Parathyroid adenoma (tissue), 2 donors: Measurements from ENCODE around the gene HNMT.
"Not testable (repeated sequence)": the region's sequence is repeated elsewhere in the genome, so short reads cannot be mapped to it uniquely, and the experiment has no call there.

Experiments
- H2AFZ ChIP-seq: fragments of 300-600 bp; sonication (generic); one replicate; pipeline ENCODE4 v1.7.0; 2017; ENCODE audit warnings: antibody characterized with exemption, mild to moderate bottlenecking
- H3K27ac ChIP-seq: fragments of 300-600 bp; sonication (generic); one replicate; pipeline ENCODE4 v1.7.0; 2017
- H3K27me3 ChIP-seq: fragments of 300-600 bp; sonication (generic); one replicate; pipeline ENCODE4 v1.7.0; 2017; ENCODE audit warnings: low read length; ENCODE audit not compliant: control insufficient read depth, insufficient read depth
- H3K36me3 ChIP-seq: fragments of 300-600 bp; sonication (generic); one replicate; pipeline ENCODE4 v1.7.0; 2017; ENCODE audit warnings: low read length; ENCODE audit not compliant: control insufficient read depth, insufficient read depth
- H3K4me1 ChIP-seq: fragments of 300-600 bp; sonication (generic); one replicate; pipeline ENCODE4 v1.7.0; 2017; ENCODE audit warnings: control low read depth
- H3K4me2 ChIP-seq: fragments of 300-600 bp; sonication (generic); one replicate; pipeline ENCODE4 v1.7.0; 2017; ENCODE audit warnings: low read length
- H3K4me3 ChIP-seq: fragments of 300-600 bp; sonication (generic); one replicate; pipeline ENCODE4 v1.7.0; 2017; ENCODE audit warnings: low read depth, low read length
- H3K79me2 ChIP-seq: fragments of 300-600 bp; sonication (generic); one replicate; pipeline ENCODE4 v1.7.0; 2017; ENCODE audit warnings: control low read depth
- H3K9ac ChIP-seq: fragments of 300-600 bp; sonication (generic); one replicate; pipeline ENCODE4 v1.7.0; 2017; ENCODE audit warnings: mild to moderate bottlenecking
- H3K9me3 ChIP-seq: fragments of 300-600 bp; sonication (generic); one replicate; pipeline ENCODE4 v1.7.0; 2017; ENCODE audit warnings: low read length; ENCODE audit not compliant: control insufficient read depth
- TF ChIP-seq, protein P1 (sequence below): fragments of 300-600 bp; sonication (generic); IDR thresholded peaks from one replicate; pipeline ENCODE4 v1.7.0; 2017; ENCODE audit warnings: antibody characterized with exemption, mild to moderate bottlenecking
- donor health status: primary hyperparathyroidism.

The HNMT gene

GRCh38 chr2:138042311-138042710 is 78.0 kb downstream of the HNMT start:
- TF ChIP-seq, protein P1, sequence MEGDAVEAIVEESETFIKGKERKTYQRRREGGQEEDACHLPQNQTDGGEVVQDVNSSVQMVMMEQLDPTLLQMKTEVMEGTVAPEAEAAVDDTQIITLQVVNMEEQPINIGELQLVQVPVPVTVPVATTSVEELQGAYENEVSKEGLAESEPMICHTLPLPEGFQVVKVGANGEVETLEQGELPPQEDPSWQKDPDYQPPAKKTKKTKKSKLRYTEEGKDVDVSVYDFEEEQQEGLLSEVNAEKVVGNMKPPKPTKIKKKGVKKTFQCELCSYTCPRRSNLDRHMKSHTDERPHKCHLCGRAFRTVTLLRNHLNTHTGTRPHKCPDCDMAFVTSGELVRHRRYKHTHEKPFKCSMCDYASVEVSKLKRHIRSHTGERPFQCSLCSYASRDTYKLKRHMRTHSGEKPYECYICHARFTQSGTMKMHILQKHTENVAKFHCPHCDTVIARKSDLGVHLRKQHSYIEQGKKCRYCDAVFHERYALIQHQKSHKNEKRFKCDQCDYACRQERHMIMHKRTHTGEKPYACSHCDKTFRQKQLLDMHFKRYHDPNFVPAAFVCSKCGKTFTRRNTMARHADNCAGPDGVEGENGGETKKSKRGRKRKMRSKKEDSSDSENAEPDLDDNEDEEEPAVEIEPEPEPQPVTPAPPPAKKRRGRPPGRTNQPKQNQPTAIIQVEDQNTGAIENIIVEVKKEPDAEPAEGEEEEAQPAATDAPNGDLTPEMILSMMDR: no peak
- no peaks in the 10 kb centered on the region for H3K9me3 ChIP-seq
- H3K4me3 ChIP-seq: no peak overlapping the region
- H3K27me3 ChIP-seq: no peaks in the 10 kb centered on the region
- no peaks in the 10 kb centered on the region for H3K4me1 ChIP-seq
- no peak overlapping the region for H3K9ac ChIP-seq
- H3K4me2 ChIP-seq: no peak overlapping the region
- H3K27ac ChIP-seq: no peak overlapping the region
- H3K79me2 ChIP-seq: no peaks in the 10 kb centered on the region
- no peak overlapping the region for H2AFZ ChIP-seq
- H3K36me3 ChIP-seq: no peaks in the 10 kb centered on the region

DNA sequence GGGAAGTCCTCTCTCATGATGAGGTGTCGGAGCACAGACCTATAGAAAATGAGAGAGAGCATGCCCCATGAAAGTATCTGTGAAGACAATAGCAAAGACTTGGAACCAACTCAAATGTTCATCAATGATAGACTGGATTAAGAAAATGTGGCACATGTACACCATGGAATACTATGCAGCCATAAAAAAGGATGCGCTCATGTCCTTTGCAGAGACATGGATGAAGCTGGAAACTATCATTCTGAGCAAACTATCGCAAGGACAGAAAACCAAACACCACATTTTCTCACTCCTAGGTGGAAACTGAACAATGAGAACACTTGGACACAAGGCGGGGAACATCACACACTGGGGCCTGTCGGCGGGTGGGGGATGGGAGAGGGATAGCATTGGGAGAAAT is 79.3 kb downstream of the HNMT start:
- not testable (repeated sequence) for H2AFZ ChIP-seq, H3K9me3 ChIP-seq, H3K9ac ChIP-seq, H3K36me3 ChIP-seq, H3K27ac ChIP-seq, H3K4me1 ChIP-seq, H3K27me3 ChIP-seq, H3K4me3 ChIP-seq, H3K79me2 ChIP-seq, H3K4me2 ChIP-seq

DNA sequence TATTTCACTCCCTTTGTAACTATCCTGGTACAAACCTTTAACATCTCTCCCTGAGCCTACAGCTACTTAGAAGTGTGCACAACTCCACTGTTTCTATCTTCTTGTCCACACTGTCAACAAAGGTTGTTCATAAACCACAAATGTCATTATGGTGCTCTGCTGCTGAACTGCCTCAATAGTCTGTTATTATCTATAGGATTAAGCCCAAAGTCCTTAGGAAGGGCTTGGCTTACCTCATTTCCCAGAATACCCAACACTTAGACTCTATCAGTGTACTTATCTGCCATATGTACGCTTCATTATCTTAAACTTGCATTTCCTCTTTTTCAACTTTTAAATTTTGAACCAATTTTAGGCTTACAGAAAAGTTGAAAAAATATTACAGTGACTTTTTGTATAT is 94.2 kb downstream of the HNMT start:
- Histone ChIP-seq H3K4me1 (no peaks in the 10 kb centered on the region), H3K9me3 (no peaks in the 10 kb centered on the region), H3K27me3 (no peaks in the 10 kb centered on the region), H3K36me3 (no peaks in the 10 kb centered on the region), H3K79me2 (no peaks in the 10 kb centered on the region), H3K4me2 (no peak overlapping the region), H2AFZ (no peak overlapping the region), H3K4me3 (no peak overlapping the region), H3K27ac (no peak overlapping the region), H3K9ac (no peak overlapping the region)
- TF ChIP-seq, protein P1: no peak

DNA sequence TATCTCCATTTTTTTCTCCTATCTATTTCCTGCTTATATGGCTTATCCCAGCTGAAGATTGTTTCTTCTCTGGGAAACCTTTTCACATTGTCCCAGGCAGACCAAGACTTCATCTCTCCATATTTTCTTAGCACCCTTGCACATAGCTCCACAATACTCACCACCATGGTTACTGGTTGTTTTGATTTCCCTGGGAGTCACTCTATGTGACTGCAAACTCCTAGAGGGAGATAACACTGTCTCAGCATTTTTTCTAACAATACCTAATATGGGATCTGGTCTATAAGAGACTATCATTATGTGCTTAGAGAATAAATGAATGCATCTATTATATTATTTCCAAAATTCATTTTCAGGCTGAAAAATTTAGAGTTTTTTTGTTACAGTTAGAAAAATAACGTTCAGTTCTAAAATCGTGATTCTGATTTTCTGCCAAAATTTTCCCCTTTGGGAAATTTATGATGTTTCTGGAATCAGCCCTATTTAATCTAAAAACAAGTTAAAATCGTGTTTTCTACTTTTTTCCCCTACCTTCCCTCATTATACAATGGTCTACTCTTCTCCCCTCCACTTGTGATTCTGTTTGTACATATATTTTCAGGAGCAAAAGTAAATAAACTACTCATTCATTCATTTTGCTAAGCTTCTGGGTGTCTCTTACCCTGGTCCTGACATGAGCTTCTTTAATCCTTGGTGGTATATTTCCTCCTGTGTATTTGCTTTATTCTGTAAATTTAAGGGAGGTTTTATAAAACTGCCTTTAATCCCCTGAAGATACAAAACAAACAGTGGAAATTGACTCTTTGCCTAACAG is 95.4 kb downstream of the HNMT start:
- Histone ChIP-seq H3K27ac (no peak overlapping the region), H3K4me3 (no peak overlapping the region), H3K9ac (no peak overlapping the region), H2AFZ (no peak overlapping the region), H3K4me2 (no peak overlapping the region), H3K36me3 (no peaks in the 10 kb centered on the region), H3K4me1 (no peaks in the 10 kb centered on the region), H3K79me2 (no peaks in the 10 kb centered on the region), H3K27me3 (no peaks in the 10 kb centered on the region), H3K9me3 (no peaks in the 10 kb centered on the region)
- TF ChIP-seq, protein P1: no peak

DNA sequence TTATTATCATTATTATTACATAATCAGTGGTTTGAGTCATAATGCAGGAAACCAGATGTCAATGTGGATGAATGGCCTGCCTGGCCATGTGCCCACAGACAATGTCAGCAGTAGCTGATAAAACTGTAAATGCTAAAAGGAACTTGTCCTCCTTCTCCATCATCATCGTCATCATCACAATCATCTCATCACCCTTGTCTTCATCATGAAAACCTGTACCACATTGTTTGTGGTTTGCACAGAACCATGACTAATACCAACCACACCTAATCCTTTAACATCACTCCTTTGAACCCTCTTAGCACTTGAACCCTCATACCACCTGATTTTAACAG is 96.0 kb downstream of the HNMT start:
- TF ChIP-seq, protein P1: no peak

More for the DNA sequence above, 96.0 kb downstream of the HNMT start:
- Histone ChIP-seq H3K9ac (no peak overlapping the region), H3K27me3 (no peaks in the 10 kb centered on the region), H3K4me1 (no peaks in the 10 kb centered on the region), H2AFZ (no peak overlapping the region), H3K79me2 (no peaks in the 10 kb centered on the region), H3K4me2 (no peak overlapping the region), H3K4me3 (no peak overlapping the region), H3K9me3 (no peaks in the 10 kb centered on the region), H3K27ac (no peak overlapping the region), H3K36me3 (no peaks in the 10 kb centered on the region)
